ENCODE data around the gene SEPTIN3. TPM values are rescaled to one million over a fixed set of nuclear protein-coding genes. Genes with fewer than 3 reads are reported as not detected.

SEPTIN3 gene
- total and polyA plus RNA-seq, 3 donors from 2014 or later = 1.6 to 2.4 (median 2.2) TPM

- TF ChIP-seq CTCF (IDR thresholded peaks at IDR 0.05) (no peak), POLR2A (IDR thresholded peaks at IDR 0.05) (no peak)
- H3K4me3 ChIP-seq = no peak overlapping the region
- DNase-seq = no peak
- H3K36me3 ChIP-seq (ENCODE audit: low read depth, missing control alignments) = no peaks in the 10 kb centered on the region
- no peaks in the 10 kb centered on the region for H3K27me3 ChIP-seq
- WGBS, 2 donors = 75 to 84% methylated on average over 4 of the region's 4 CpGs
- no peak overlapping the region for H3K27ac ChIP-seq
- no peaks in the 10 kb centered on the region for H3K9me3 ChIP-seq
- H3K4me1 ChIP-seq = no peaks in the 10 kb centered on the region
- intact Hi-C loops (cut with DNase I; ENCODE audit: low total_unique reads) = no loop called here
These were observed 20.0 kb downstream of the SEPTIN3 start for GRCh38 chr22:41989246-41989645.

GRCh38 chr22:41991111-41991510, 21.9 kb downstream of the SEPTIN3 start:
- H3K4me1 ChIP-seq = no peaks in the 10 kb centered on the region
- no peak overlapping the region for H3K27ac ChIP-seq
- H3K9me3 ChIP-seq = no peaks in the 10 kb centered on the region
- no peak for DNase-seq
- no peaks in the 10 kb centered on the region for H3K27me3 ChIP-seq
- 87 to 91% methylated on average over 7 of the region's 7 CpGs for WGBS, 2 donors
- no peak overlapping the region for H3K4me3 ChIP-seq
- intact Hi-C loops (cut with DNase I; ENCODE audit: low total_unique reads) = no loop called here
- TF ChIP-seq CTCF (IDR thresholded peaks at IDR 0.05) (no peak), POLR2A (IDR thresholded peaks at IDR 0.05) (no peak)
- H3K36me3 ChIP-seq (ENCODE audit: low read depth, missing control alignments) = no peaks in the 10 kb centered on the region

- WGBS, 2 donors = 92 to 93% methylated on average over 5 of the region's 5 CpGs
- Histone ChIP-seq H3K36me3 (ENCODE audit: low read depth, missing control alignments) (no peaks in the 10 kb centered on the region), H3K4me1 (no peaks in the 10 kb centered on the region), H3K27me3 (no peaks in the 10 kb centered on the region), H3K4me3 (no peak overlapping the region), H3K9me3 (no peaks in the 10 kb centered on the region), H3K27ac (no peak overlapping the region)
- DNase-seq = no peak
- intact Hi-C loops (cut with DNase I; ENCODE audit: low total_unique reads) = no loop called here
- no peak for TF ChIP-seq CTCF (IDR thresholded peaks at IDR 0.05)
- no peak for TF ChIP-seq POLR2A (IDR thresholded peaks at IDR 0.05)
These were observed 23.3 kb downstream of the SEPTIN3 start for GRCh38 chr22:41992496-41992895.

- Histone ChIP-seq H3K27ac (no peak overlapping the region), H3K4me3 (no peak overlapping the region), H3K4me1 (peaks cover 7% of the 10 kb centered on the region), H3K36me3 (ENCODE audit: low read depth, missing control alignments) (no peaks in the 10 kb centered on the region), H3K9me3 (no peaks in the 10 kb centered on the region), H3K27me3 (no peaks in the 10 kb centered on the region)
- 81 to 83% methylated on average over 3 of the region's 3 CpGs for WGBS, 2 donors
- TF ChIP-seq POLR2A (IDR thresholded peaks at IDR 0.05) (no peak), CTCF (IDR thresholded peaks at IDR 0.05) (no peak)
- intact Hi-C loops (cut with DNase I; ENCODE audit: low total_unique reads) = no loop called here
- no peak for DNase-seq
These were observed 26.0 kb downstream of the SEPTIN3 start for GRCh38 chr22:41995211-41995610.

- Histone ChIP-seq H3K4me1 (peaks cover 7% of the 10 kb centered on the region), H3K4me3 (no peak overlapping the region), H3K9me3 (no peaks in the 10 kb centered on the region), H3K36me3 (ENCODE audit: low read depth, missing control alignments) (no peaks in the 10 kb centered on the region), H3K27me3 (no peaks in the 10 kb centered on the region), H3K27ac (no peak overlapping the region)
- 80 to 94% methylated on average over 4 to 5 of the region's 5 CpGs for WGBS, 2 donors
- no peak for TF ChIP-seq CTCF (IDR thresholded peaks at IDR 0.05)
- no peak for TF ChIP-seq POLR2A (IDR thresholded peaks at IDR 0.05)
- intact Hi-C loops (cut with DNase I; ENCODE audit: low total_unique reads) = no loop called here
- no peak for DNase-seq
These were observed 27.6 kb downstream of the SEPTIN3 start for GRCh38 chr22:41996826-41997225.
